Tibial nerve (tissue), 4 donors: ENCODE measurements around the gene RAP1A.

Experiments used
- EP300 ChIP-seq, 2 donors: sonication (generic); formaldehyde crosslinking; IDR thresholded peaks; one replicate each; pipeline ENCODE4 v1.6.1; 2017; ENCODE audit warnings: antibody characterized with exemption in 2 of 2, mild to moderate bottlenecking in 1 of 2
- POLR2A ChIP-seq, 2 donors: fragments of 450-650 bp; IDR thresholded peaks; one replicate each; pipeline ENCODE4 v1.6.1; 2017; ENCODE audit warnings: antibody characterized with exemption in 2 of 2, mild to moderate bottlenecking in 2 of 2, moderate library complexity in 2 of 2
- TF ChIP-seq, protein P1 (sequence below), 5 experiments: fragments of 200-600 bp in 3 of 5; fragments of 450-650 bp in 2 of 5; sonication (generic) in 3 of 5; IDR thresholded peaks; one replicate each; pipeline ENCODE4 v1.5.1; 2016 to 2019; ENCODE audit warnings: antibody characterized with exemption in 5 of 5, mild to moderate bottlenecking in 3 of 5, moderate library complexity in 2 of 5

- TF ChIP-seq POLR2A (IDR thresholded peaks at IDR 0.05) (no peak), EP300 (IDR thresholded peaks at IDR 0.05) (no peak)
- TF ChIP-seq, protein P1, sequence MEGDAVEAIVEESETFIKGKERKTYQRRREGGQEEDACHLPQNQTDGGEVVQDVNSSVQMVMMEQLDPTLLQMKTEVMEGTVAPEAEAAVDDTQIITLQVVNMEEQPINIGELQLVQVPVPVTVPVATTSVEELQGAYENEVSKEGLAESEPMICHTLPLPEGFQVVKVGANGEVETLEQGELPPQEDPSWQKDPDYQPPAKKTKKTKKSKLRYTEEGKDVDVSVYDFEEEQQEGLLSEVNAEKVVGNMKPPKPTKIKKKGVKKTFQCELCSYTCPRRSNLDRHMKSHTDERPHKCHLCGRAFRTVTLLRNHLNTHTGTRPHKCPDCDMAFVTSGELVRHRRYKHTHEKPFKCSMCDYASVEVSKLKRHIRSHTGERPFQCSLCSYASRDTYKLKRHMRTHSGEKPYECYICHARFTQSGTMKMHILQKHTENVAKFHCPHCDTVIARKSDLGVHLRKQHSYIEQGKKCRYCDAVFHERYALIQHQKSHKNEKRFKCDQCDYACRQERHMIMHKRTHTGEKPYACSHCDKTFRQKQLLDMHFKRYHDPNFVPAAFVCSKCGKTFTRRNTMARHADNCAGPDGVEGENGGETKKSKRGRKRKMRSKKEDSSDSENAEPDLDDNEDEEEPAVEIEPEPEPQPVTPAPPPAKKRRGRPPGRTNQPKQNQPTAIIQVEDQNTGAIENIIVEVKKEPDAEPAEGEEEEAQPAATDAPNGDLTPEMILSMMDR (IDR thresholded peaks at IDR 0.05): no peak
These were observed 83.0 kb downstream of the RAP1A start for GRCh38 chr1:111702504-111703050.
